Stimulated activated memory B cell treated with anti-CD40 and anti-IgM and Interleukin-4, amounts not matched to agents 10 μg/mL and 1 μg/mL and 100 μg/mL, for 72 hours (primary cell): ENCODE measurements around the gene KBTBD13.
"Not testable (repeated sequence)": the region's sequence is repeated elsewhere in the genome, so short reads cannot be mapped to it uniquely, and the experiment has no call there.

Experiments
- ATAC-seq: fragments of 150-1000 bp; cut with Tn5 transposase; 2 replicates; pipeline ENCODE4 v1.10.0; 2021
- H3K27ac Mint-ChIP-seq: one replicate; pipeline ENCODE4 v1.8.0; 2022; ENCODE audit warnings: mild to moderate bottlenecking, mixed read lengths
- H3K27me3 Mint-ChIP-seq: one replicate; pipeline ENCODE4 v1.8.0; 2022; ENCODE audit warnings: mixed read lengths
- H3K36me3 Mint-ChIP-seq: one replicate; pipeline ENCODE4 v1.8.0; 2022; ENCODE audit warnings: mixed read lengths
- H3K4me1 Mint-ChIP-seq: one replicate; pipeline ENCODE4 v1.8.0; 2022; ENCODE audit warnings: mixed read lengths
- H3K4me3 Mint-ChIP-seq: one replicate; pipeline ENCODE4 v1.8.0; 2022; ENCODE audit warnings: mild to moderate bottlenecking, moderate library complexity, mixed read lengths
- H3K9me3 Mint-ChIP-seq: one replicate; pipeline ENCODE4 v1.8.0; 2022; ENCODE audit warnings: mixed read lengths

KBTBD13 gene

DNA sequence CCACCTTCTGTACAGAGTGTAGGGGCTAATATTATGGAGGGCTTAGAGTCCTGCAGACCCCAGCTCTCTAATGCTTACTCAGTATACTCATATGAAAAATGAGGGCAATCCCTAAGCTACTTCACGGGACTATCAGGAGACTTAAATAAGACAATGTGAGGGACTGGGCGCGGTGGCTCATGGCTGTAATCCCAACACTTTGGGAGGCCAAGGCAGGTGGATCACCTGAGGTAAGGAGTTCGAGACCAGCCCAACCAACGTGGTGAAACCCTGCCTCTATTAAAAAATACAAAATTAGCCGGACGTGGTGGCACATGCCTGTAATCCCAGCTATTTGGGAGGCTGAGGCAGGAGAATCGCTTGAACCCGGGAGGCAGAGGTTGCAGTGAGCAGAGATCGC lies 23.3 kb downstream of the KBTBD13 start:
- H3K27ac Mint-ChIP-seq, H3K27me3 Mint-ChIP-seq, ATAC-seq, H3K4me3 Mint-ChIP-seq, H3K4me1 Mint-ChIP-seq, H3K9me3 Mint-ChIP-seq: not testable (repeated sequence)
- peaks cover 57% of the 10 kb centered on the region for H3K36me3 Mint-ChIP-seq

GRCh38 chr15:65100442-65100841 lies 23.9 kb downstream of the KBTBD13 start:
- ATAC-seq, result no peak
- H3K27ac Mint-ChIP-seq, result no peak overlapping the region
- peaks cover 63% of the 10 kb centered on the region for H3K36me3 Mint-ChIP-seq
- no peaks in the 10 kb centered on the region for H3K27me3 Mint-ChIP-seq
- no peaks in the 10 kb centered on the region for H3K9me3 Mint-ChIP-seq
- no peak overlapping the region for H3K4me3 Mint-ChIP-seq
- peaks cover 5% of the 10 kb centered on the region for H3K4me1 Mint-ChIP-seq

- Mint-ChIP-seq H3K36me3 (peaks cover 73% of the 10 kb centered on the region), H3K4me3 (no peak overlapping the region), H3K27ac (no peak overlapping the region), H3K9me3 (no peaks in the 10 kb centered on the region), H3K4me1 (peaks cover 5% of the 10 kb centered on the region), H3K27me3 (no peaks in the 10 kb centered on the region)
- no peak for ATAC-seq
Measured at GRCh38 chr15:65101411-65101890, 24.9 kb downstream of the KBTBD13 start.

DNA sequence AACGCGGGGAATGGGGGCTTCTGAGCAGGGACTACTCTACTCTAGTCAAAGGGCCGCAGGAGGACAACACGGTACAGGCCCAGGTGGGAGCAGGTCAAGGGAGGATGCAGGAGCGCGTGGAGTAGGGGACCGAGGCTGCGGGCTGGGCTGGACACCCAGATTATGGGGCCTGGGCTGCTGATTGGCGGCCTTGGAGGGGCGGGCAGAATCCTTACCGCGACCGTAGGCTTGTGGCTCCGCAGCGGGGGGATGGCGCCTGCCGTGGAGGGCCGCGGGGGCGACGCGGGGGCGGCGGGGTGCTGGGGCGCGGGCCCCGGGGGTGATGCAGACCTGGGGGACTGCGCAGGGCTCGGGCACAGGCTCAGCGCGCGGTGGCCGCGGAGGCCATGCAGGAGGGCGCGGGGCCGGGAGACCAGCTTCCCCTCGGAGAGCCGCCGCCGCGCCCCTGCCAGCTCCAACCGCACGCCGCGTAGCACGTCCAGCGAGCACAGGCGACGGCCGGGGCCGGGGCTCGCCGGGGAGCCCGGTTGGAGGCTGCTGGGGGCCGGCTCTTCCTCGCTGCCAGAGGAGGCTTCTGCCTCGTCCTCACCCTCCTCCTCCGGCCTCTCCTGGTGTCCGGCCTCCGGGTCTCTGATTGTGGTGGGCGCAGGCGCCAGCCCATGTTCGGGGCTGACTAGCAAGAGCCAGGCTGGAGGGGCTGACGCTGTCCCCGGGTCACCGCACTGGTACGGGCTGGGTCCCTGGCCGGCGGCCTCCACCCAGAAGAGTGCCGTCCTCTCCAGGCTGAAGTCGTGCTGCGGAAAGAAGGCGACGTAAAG lies 25.6 kb downstream of the KBTBD13 start:
- ATAC-seq, result peak; percentile 43
- peaks cover 5% of the 10 kb centered on the region for H3K4me1 Mint-ChIP-seq
- H3K27ac Mint-ChIP-seq, result no peak overlapping the region
- peaks cover 72% of the 10 kb centered on the region for H3K36me3 Mint-ChIP-seq
- no peaks in the 10 kb centered on the region for H3K9me3 Mint-ChIP-seq
- no peak overlapping the region for H3K4me3 Mint-ChIP-seq
- H3K27me3 Mint-ChIP-seq, result no peaks in the 10 kb centered on the region

GRCh38 chr15:65102912-65103311 lies 26.4 kb downstream of the KBTBD13 start:
- Mint-ChIP-seq H3K27ac (no peak overlapping the region), H3K9me3 (no peaks in the 10 kb centered on the region), H3K4me1 (peaks cover 5% of the 10 kb centered on the region), H3K27me3 (no peaks in the 10 kb centered on the region), H3K4me3 (no peak overlapping the region), H3K36me3 (peaks cover 72% of the 10 kb centered on the region)
- no peak for ATAC-seq

GRCh38 chr15:65105038-65105437 lies 28.5 kb downstream of the KBTBD13 start:
- Mint-ChIP-seq H3K9me3 (no peaks in the 10 kb centered on the region), H3K27ac (no peak overlapping the region), H3K27me3 (no peaks in the 10 kb centered on the region), H3K4me1 (peaks cover 5% of the 10 kb centered on the region), H3K4me3 (no peak overlapping the region), H3K36me3 (peaks cover 67% of the 10 kb centered on the region)
- no peak for ATAC-seq

DNA sequence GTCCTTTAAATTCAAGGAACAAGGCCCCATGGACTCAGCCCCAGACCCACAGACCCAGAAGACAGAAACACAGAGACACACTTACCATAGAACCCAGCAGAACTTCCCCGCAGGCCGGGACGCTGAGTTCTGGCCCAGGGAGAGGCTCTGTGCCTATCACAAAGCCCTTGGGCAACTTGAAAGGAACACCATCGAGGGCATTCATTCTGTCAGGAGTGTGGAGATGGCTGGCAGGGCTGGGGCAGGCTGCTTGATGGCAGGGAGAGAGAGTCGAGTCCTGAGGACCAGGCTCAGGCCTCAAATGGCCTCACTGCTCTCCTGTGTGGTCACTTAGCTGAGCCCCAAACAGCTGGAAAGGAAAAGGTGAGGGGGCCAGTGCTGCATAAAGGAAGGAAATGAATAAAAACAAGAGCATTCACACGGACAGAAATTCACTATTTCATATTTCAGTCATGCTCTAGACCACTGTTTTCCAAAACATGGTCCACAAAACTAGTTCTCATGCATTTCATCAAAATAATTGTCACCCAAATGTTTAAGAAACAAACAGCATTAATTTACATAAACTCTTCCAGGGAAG lies 29.6 kb downstream of the KBTBD13 start:
- Mint-ChIP-seq H3K9me3 (no peaks in the 10 kb centered on the region), H3K4me3 (no peak overlapping the region), H3K27ac (no peak overlapping the region), H3K36me3 (peaks cover 59% of the 10 kb centered on the region), H3K4me1 (peaks cover 5% of the 10 kb centered on the region), H3K27me3 (no peaks in the 10 kb centered on the region)
- ATAC-seq, result no peak

DNA sequence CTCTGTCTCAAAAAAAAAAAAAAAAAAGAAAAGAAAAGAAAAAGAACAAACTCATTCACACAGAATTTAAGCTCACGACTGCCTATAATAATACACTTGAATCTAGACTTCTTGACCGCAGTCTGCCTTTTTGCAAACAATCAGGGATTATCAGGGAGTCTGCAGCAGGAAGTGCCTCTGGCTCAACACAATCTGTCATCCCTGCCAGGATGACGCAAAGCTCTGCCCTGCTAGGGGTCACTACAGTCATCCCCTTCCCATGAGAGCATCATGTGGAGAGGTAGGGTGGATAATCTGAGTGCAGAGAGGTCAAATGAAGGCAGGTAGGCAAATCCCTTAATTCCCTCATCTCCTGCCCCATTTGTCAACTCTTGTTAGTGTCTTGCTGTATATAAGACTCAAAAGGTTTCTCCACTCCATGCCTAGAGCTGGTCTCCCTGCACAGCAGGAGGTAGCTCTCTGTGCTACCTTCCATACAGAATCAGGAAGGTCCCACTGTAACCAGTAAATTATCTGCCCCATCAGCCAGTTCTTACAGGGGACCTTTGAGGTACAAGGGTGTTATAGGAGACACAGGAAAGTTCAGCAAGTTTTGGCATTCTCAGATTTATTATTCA lies 34.2 kb downstream of the KBTBD13 start:
- Mint-ChIP-seq H3K9me3 (no peaks in the 10 kb centered on the region), H3K4me3 (no peak overlapping the region), H3K4me1 (no peaks in the 10 kb centered on the region), H3K36me3 (peaks cover 50% of the 10 kb centered on the region), H3K27ac (no peak overlapping the region), H3K27me3 (no peaks in the 10 kb centered on the region)
- ATAC-seq, result no peak

DNA sequence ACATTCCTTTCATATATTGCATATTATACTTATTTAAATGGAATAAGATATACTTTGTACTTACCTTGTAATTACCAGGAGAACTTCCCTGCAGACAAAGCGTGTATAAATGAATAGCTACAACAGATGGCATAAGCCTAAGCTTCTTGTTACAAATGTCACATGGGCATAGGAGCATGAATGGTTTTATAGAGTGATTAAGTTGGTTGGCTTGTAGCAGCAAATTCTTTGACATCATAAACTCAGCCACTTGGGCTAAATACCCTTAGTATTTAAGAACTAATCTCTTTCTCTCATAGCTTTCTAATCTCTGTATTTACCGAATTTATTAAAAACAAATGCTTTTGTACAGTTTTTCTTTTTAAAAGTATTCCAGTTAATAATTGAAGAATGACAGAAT lies 38.5 kb downstream of the KBTBD13 start, which contains the start of gene UBAP1L:
Gene UBAP1L, minus strand, starts transcription at position 115 of the 400 bp plus-strand sequence. CDS start 8,985 bp downstream, outside the sequence.
- no peak within 1 kb of the TSS for H3K4me3 Mint-ChIP-seq
- ATAC-seq, result no peak
- H3K36me3 Mint-ChIP-seq, result peaks cover 45% of the 10 kb centered on the region

DNA sequence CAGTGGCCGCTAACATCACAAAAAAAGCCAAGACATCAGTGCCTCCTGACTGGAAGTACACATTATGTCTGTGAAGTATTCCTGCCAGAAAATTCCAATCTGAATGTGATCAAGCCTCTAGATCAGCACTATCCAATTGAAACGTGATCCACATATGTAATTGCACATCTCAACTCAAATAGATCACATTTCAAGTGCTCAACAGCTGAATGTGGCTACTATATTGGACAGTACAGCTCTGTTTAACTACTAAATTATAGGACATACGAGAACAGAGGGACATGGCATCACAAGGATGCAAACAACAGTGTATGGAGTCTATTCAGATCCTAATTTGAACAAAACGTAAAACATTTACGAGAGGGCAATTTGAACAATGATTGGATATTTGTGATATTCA lies 39.0 kb downstream of the KBTBD13 start:
- Mint-ChIP-seq H3K9me3 (no peaks in the 10 kb centered on the region), H3K4me3 (no peak overlapping the region), H3K4me1 (no peaks in the 10 kb centered on the region), H3K36me3 (peaks cover 45% of the 10 kb centered on the region), H3K27me3 (no peaks in the 10 kb centered on the region), H3K27ac (no peak overlapping the region)
- no peak for ATAC-seq

More for the DNA sequence above, 38.5 kb downstream of the KBTBD13 start, which contains the start of gene UBAP1L:
- H3K27ac Mint-ChIP-seq, result no peak within 1 kb of the TSS
- no peaks in the 10 kb centered on the region for H3K27me3 Mint-ChIP-seq
- H3K9me3 Mint-ChIP-seq, result no peaks in the 10 kb centered on the region
- no peaks in the 10 kb centered on the region for H3K4me1 Mint-ChIP-seq
